Endothelial cell of umbilical vein (primary cell): ENCODE data around the gene SLC38A10. TPM values are rescaled to one million over a fixed set of nuclear protein-coding genes. Genes with fewer than 3 reads are reported as not detected.

Experiments
- BruUV-seq: library from RNA; stranded (reverse); fragments of 400-500 nt; replicated peaks from 2 replicates; lab custom pipeline; 2021; lab: Mats Ljungman, UMichigan
- CTCF ChIA-PET: fragments of 300-600, 350-600 bp; sonication (Branson Sonifier 250); formaldehyde crosslinking; loops from one replicate; lab custom pipeline; 2021; ENCODE audit warnings: antibody characterized with exemption, inconsistent platforms; lab: Charles Lee
- POLR2A ChIA-PET: fragments of 300-600, 350-600 bp; sonication (Branson Sonifier 250); formaldehyde crosslinking; loops from one replicate; lab custom pipeline; 2021; ENCODE audit warnings: antibody characterized with exemption, inconsistent platforms; lab: Charles Lee
- DNase-seq: peaks from one replicate; pipeline ENCODE4 v3.0.0-alpha.2; 2011; ENCODE audit warnings: low read depth, low spot score
- FAIRE-seq: peaks from 2 replicates; lab custom pipeline; 2011; peaks lifted over from hg19 to GRCh38; lab: Jason Lieb, UNC
- H2AFZ ChIP-seq: 2 replicates; pipeline ENCODE4 v1.6.0; 2012; ENCODE audit warnings: low read depth, low read length, control low read depth, inconsistent platforms
- H3K27ac ChIP-seq: 2 replicates; pipeline ENCODE4 v1.5.1; 2011; ENCODE audit warnings: low read depth, mild to moderate bottlenecking, control low read depth, low read length, moderate library complexity; ENCODE audit not compliant: insufficient read depth
- H3K27me3 ChIP-seq, 2 experiments: 2 replicates each; pipeline versions ENCODE4 v1.6.0 to v1.6.1; 2011; ENCODE audit warnings: low read length in 2 of 2, mixed read lengths in 1 of 2; ENCODE audit not compliant: control insufficient read depth in 2 of 2, insufficient read depth in 2 of 2
- H3K36me3 ChIP-seq, 2 experiments: 2 replicates in 1 of 2; 3 replicates in 1 of 2; pipeline ENCODE4 v1.5.1; 2011; ENCODE audit warnings: low read length in 2 of 2, mild to moderate bottlenecking in 1 of 2, moderate library complexity in 1 of 2; ENCODE audit not compliant: control insufficient read depth in 2 of 2, insufficient read depth in 2 of 2; ENCODE audit errors: extremely low read depth in 1 of 2
- H3K4me1 ChIP-seq: 3 replicates; pipeline ENCODE4 v1.5.1; 2011; ENCODE audit warnings: mild to moderate bottlenecking, low read length; ENCODE audit not compliant: control insufficient read depth, insufficient read depth; ENCODE audit errors: extremely low read depth
- H3K4me2 ChIP-seq: 2 replicates; pipeline ENCODE4 v1.6.1; 2011; ENCODE audit warnings: low read length, control low read depth, mixed read lengths; ENCODE audit not compliant: insufficient read depth
- H3K4me3 ChIP-seq, 3 experiments: fragments of 200-600 bp in 1 of 3; sonication (generic), shearing (Covaris generic) in 1 of 3; replicated peaks in 1 of 3; 2 replicates each; pipeline ENCODE4 v1.5.1; 2011 to 2016; ENCODE audit warnings: control low read depth in 3 of 3, low read length in 3 of 3, mild to moderate bottlenecking in 2 of 3, inconsistent platforms in 1 of 3, low read depth in 1 of 3, moderate library complexity in 1 of 3; ENCODE audit not compliant: insufficient read depth in 1 of 3
- H3K79me2 ChIP-seq: 2 replicates; pipeline ENCODE4 v1.6.0; 2012; ENCODE audit warnings: low read length, inconsistent platforms; ENCODE audit not compliant: control insufficient read depth, insufficient read depth
- H3K9ac ChIP-seq: replicated peaks from 2 replicates; pipeline ENCODE3; 2011; ENCODE audit warnings: low read length, control low read depth; ENCODE audit not compliant: insufficient read depth; ENCODE audit errors: extremely low read depth
- H3K9me1 ChIP-seq: replicated peaks from 3 replicates; pipeline ENCODE4 v1.6.0; 2011; ENCODE audit warnings: mild to moderate bottlenecking, low read length; ENCODE audit not compliant: control insufficient read depth, insufficient read depth; ENCODE audit errors: extremely low read depth
- H3K9me3 ChIP-seq: replicated peaks from 2 replicates; pipeline ENCODE4 v1.5.1; 2012; ENCODE audit warnings: low read length, inconsistent platforms; ENCODE audit not compliant: control insufficient read depth, insufficient read depth
- H4K20me1 ChIP-seq: replicated peaks from 2 replicates; pipeline ENCODE3; 2011; ENCODE audit warnings: mild to moderate bottlenecking, low read length; ENCODE audit not compliant: control insufficient read depth, insufficient read depth; ENCODE audit errors: extremely low read depth
- EZH2 ChIP-seq: IDR thresholded peaks from 2 replicates; pipeline ENCODE4 v1.6.1; 2012; ENCODE audit warnings: borderline replicate concordance, low read depth, mild to moderate bottlenecking, moderate library complexity, low read length, inconsistent platforms; ENCODE audit not compliant: severe bottlenecking
- MYC ChIP-seq: IDR thresholded peaks from one replicate; pipeline ENCODE4 v1.6.1; 2011; ENCODE audit warnings: mild to moderate bottlenecking, low read depth, low read length
- POLR2A ChIP-seq: IDR thresholded peaks from 2 replicates; pipeline ENCODE4 v1.6.1; 2012; ENCODE audit warnings: low read depth, mild to moderate bottlenecking, control low read depth, low read length
- POLR2AphosphoS5 ChIP-seq: IDR thresholded peaks from 2 replicates; pipeline ENCODE4 v1.6.1; 2012; ENCODE audit warnings: low read depth, mild to moderate bottlenecking, control low read depth, low read length, moderate library complexity; ENCODE audit not compliant: insufficient read depth
- dilution Hi-C: fragments of 300-500 bp; cut with MboI; formaldehyde crosslinking; loops from one replicate; pipeline ENCODE4 v1.15.0; 2019; ENCODE audit warnings: low sequenced_read_pairs; ENCODE audit not compliant: extremely low pct_ligation_motif_present
- intact Hi-C: fragments of 100-400 bp; cut with micrococcal nuclease; formaldehyde crosslinking; loops from one replicate; pipeline ENCODE4 v1.10.0; 2022
- polyA plus RNA-seq, 4 experiments: library from polyadenylated mRNA; depleted of rRNA in 3 of 4; stranded (reverse) in 3 of 4; unstranded in 1 of 4; fragments of >200 nt; gene quantifications; 2 replicates each; pipeline versions ENCODE4 v1.2.1 to v1.2.3, GENCODE V29; 2011 to 2012; ENCODE audit warnings: missing spikeins in 1 of 4
- total RNA-seq: library from RNA; stranded (reverse); gene quantifications from 2 replicates; pipeline ENCODE4 v1.2.3, GENCODE V29; 2021
- TF ChIP-seq, protein P1 (sequence below): IDR thresholded peaks from 2 replicates; pipeline ENCODE4 v1.6.1; 2011; ENCODE audit not compliant: insufficient read depth, insufficient read length
- TF ChIP-seq, protein P2 (sequence below), 2 donors: IDR thresholded peaks; 1 replicate in 1 of 2; 2 replicates in 1 of 2; pipeline ENCODE4 v1.5.1; 2011; ENCODE audit warnings: low read length in 2 of 2, mild to moderate bottlenecking in 2 of 2, moderate library complexity in 2 of 2, control low read depth in 1 of 2, inconsistent platforms in 1 of 2, low read depth in 1 of 2; ENCODE audit not compliant: insufficient read depth in 1 of 2; ENCODE audit errors: extremely low read depth in 1 of 2

SLC38A10 gene
- total and polyA plus RNA-seq, 2 donors (not counting 3 experiments of a cell fraction or from before 2014, with no cell fraction given): 72.7 to 113 TPM

DNA sequence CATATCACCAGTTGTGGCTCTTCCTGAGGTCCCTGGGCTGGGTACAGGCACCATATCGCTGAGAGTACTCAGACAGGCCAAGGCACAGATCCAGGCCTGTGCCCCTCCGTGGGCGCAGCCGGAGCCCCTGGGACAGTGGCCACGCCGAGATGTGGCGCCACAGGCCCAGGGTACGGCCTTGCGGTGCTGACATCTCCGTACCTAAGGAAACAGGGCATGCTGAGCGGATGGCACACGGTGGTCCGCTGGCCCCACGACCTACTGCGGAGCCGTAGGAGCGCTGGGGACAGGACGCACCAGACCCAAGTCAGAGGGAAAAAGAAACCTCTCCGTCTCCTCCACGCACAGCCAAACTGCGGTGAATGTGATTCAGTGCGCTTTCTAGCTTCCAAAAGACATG lies 29.5 kb downstream of the SLC38A10 start:
- CTCF ChIA-PET: no interaction called here
- no peak overlapping the region for H3K9ac ChIP-seq
- POLR2A ChIA-PET: no interaction called here
- H3K36me3 ChIP-seq: peaks cover 4 to 43% of the 10 kb centered on the region in 2 experiments
- FAIRE-seq: no peak
- no peak overlapping the region for H3K27ac ChIP-seq
- DNase-seq: no peak
- H3K9me1 ChIP-seq: no peaks in the 10 kb centered on the region
- no peaks in the 10 kb centered on the region for H3K79me2 ChIP-seq
- TF ChIP-seq MYC: no peak
- TF ChIP-seq POLR2A: no peak
- H3K4me1 ChIP-seq: peaks cover 12% of the 10 kb centered on the region
- H3K4me3 ChIP-seq: no peak overlapping the region
- H3K27me3 ChIP-seq: no peaks in the 10 kb centered on the region
- no peak overlapping the region for H3K4me2 ChIP-seq
- intact Hi-C loops (no loop called here), dilution Hi-C loops (no loop called here)
- no peaks in the 10 kb centered on the region for H4K20me1 ChIP-seq
- no TSS peak for BruUV-seq
- no peak overlapping the region for H2AFZ ChIP-seq
- no peaks in the 10 kb centered on the region for H3K9me3 ChIP-seq

DNA sequence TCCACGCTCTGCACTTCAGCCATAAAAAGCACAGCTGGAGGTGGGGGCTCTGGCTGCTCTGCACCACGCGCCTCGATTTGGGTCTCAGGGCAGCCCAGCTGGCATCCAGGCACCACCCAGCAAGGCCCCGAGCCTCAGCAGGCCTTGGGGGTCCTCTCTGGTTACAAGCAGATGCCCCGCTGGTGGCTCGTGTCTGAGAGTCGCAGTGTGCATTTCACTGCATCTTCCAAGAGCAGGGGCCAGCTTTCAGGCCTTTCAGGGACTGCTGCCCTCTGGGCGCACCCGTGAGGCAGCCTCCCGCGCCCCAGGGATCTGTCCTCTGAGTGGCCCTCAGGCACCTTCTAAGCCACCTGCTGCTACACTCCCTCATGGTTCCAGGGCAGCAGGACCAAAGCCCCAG lies 30.5 kb downstream of the SLC38A10 start:
- TF ChIP-seq EZH2: no peak
- TF ChIP-seq, protein P1, sequence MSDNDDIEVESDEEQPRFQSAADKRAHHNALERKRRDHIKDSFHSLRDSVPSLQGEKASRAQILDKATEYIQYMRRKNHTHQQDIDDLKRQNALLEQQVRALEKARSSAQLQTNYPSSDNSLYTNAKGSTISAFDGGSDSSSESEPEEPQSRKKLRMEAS: no peak
- TF ChIP-seq, protein P2, sequence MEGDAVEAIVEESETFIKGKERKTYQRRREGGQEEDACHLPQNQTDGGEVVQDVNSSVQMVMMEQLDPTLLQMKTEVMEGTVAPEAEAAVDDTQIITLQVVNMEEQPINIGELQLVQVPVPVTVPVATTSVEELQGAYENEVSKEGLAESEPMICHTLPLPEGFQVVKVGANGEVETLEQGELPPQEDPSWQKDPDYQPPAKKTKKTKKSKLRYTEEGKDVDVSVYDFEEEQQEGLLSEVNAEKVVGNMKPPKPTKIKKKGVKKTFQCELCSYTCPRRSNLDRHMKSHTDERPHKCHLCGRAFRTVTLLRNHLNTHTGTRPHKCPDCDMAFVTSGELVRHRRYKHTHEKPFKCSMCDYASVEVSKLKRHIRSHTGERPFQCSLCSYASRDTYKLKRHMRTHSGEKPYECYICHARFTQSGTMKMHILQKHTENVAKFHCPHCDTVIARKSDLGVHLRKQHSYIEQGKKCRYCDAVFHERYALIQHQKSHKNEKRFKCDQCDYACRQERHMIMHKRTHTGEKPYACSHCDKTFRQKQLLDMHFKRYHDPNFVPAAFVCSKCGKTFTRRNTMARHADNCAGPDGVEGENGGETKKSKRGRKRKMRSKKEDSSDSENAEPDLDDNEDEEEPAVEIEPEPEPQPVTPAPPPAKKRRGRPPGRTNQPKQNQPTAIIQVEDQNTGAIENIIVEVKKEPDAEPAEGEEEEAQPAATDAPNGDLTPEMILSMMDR (IDR thresholded peaks at IDR 0.05; ENCODE audit: extremely low read depth in 1 of 2, insufficient read depth in 1 of 2, low read depth in 1 of 2, low read length in 2 of 2): no peak
- no peak for TF ChIP-seq POLR2AphosphoS5
- Histone ChIP-seq H4K20me1 (no peaks in the 10 kb centered on the region), H3K27ac (no peak overlapping the region), H3K9me1 (no peaks in the 10 kb centered on the region), H3K36me3 (peaks cover 4 to 44% of the 10 kb centered on the region in 2 experiments), H3K79me2 (no peaks in the 10 kb centered on the region), H3K27me3 (no peaks in the 10 kb centered on the region), H3K4me3 (no peak overlapping the region), H3K4me1 (peaks cover 12% of the 10 kb centered on the region), H3K4me2 (no peak overlapping the region), H3K9ac (no peak overlapping the region), H2AFZ (no peak overlapping the region), H3K9me3 (no peaks in the 10 kb centered on the region)
- CTCF ChIA-PET: no interaction called here
- intact Hi-C loops (no loop called here), dilution Hi-C loops (no loop called here)
- BruUV-seq: no TSS peak
- DNase-seq (no peak), FAIRE-seq (no peak)
- POLR2A ChIA-PET: no interaction called here
